B cell (primary cell): ENCODE results near the gene HSDL2. TPM values are rescaled to one million over a fixed set of nuclear protein-coding genes. Genes with fewer than 3 reads are reported as not detected.

Experiments used
- ATAC-seq: fragments of 200-7000 bp; cut with Tn5 transposase; one replicate; pipeline ENCODE4 v1.10.0; 2021; ENCODE audit warnings: low read depth, mild to moderate bottlenecking, moderate number of reproducible peaks, moderate library complexity
- CTCF ChIA-PET: fragments of 350-600 bp; sonication (Branson Sonifier 250); formaldehyde crosslinking; loops from one replicate; lab custom pipeline; 2021; ENCODE audit warnings: antibody characterized with exemption, inconsistent platforms; lab: Charles Lee
- POLR2A ChIA-PET: fragments of 350-600 bp; sonication (Branson Sonifier 250); formaldehyde crosslinking; loops from one replicate; lab custom pipeline; 2021; ENCODE audit warnings: antibody characterized with exemption; lab: Charles Lee
- DNase-seq: peaks from one replicate; pipeline ENCODE4 v3.0.0; 2013
- H2AFZ ChIP-seq: 2 replicates; pipeline ENCODE4 v1.6.1; 2012; ENCODE audit warnings: mild to moderate bottlenecking, low read depth, low read length; ENCODE audit not compliant: insufficient read depth, poor library complexity, severe bottlenecking
- H3K27ac ChIP-seq, 2 donors: 1 replicate in 1 of 2; 2 replicates in 1 of 2; pipeline ENCODE4 v1.5.1; 2012 to 2013; ENCODE audit warnings: low read length in 2 of 2, mild to moderate bottlenecking in 2 of 2, moderate library complexity in 1 of 2
- H3K27me3 ChIP-seq, 4 experiments: fragments of 200-600 bp in 1 of 4; sonication (generic) in 1 of 4; replicated peaks in 1 of 4; 1 replicate in 2 of 4; 2 replicates in 2 of 4; pipeline versions ENCODE4 v1.6.1 to v1.7.0; 2013 to 2016; ENCODE audit warnings: low read length in 3 of 4, mild to moderate bottlenecking in 2 of 4, mixed read lengths in 1 of 4, moderate library complexity in 1 of 4; ENCODE audit not compliant: insufficient read depth in 4 of 4, control insufficient read depth in 3 of 4; ENCODE audit errors: control extremely low read depth in 1 of 4
- H3K36me3 ChIP-seq, 2 experiments: replicated peaks in 1 of 2; 1 replicate in 1 of 2; 2 replicates in 1 of 2; pipeline versions ENCODE4 v1.6.1 to v1.7.1; 2013; ENCODE audit warnings: low read length in 1 of 2; ENCODE audit not compliant: insufficient read depth in 2 of 2, control insufficient read depth in 1 of 2; ENCODE audit errors: control extremely low read depth in 1 of 2, extremely low read depth in 1 of 2
- H3K4me1 ChIP-seq, 2 donors: fragments of 200-600 bp in 1 of 2; sonication (generic) in 1 of 2; 1 replicate in 1 of 2; 2 replicates in 1 of 2; pipeline versions ENCODE4 v1.5.1 to v1.6.1; 2013 to 2017; ENCODE audit warnings: low read length in 2 of 2; ENCODE audit not compliant: control insufficient read depth in 2 of 2, insufficient read depth in 2 of 2
- H3K4me2 ChIP-seq: replicated peaks from 2 replicates; pipeline ENCODE3; 2012; ENCODE audit warnings: mild to moderate bottlenecking, low read depth, low read length; ENCODE audit not compliant: poor library complexity, severe bottlenecking
- H3K4me3 ChIP-seq, 5 experiments: fragments of 200-600 bp in 1 of 5; sonication (generic) in 1 of 5; 1 replicate in 3 of 5; 2 replicates in 2 of 5; pipeline versions ENCODE4 v1.5.1 to v1.7.0; 2011 to 2016; ENCODE audit warnings: low read length in 4 of 5, mild to moderate bottlenecking in 4 of 5, low read depth in 2 of 5, control low read depth in 1 of 5, moderate library complexity in 1 of 5; ENCODE audit not compliant: insufficient read depth in 1 of 5; ENCODE audit errors: control extremely low read depth in 1 of 5, extremely low read depth in 1 of 5
- H3K79me2 ChIP-seq: fragments of 200-600 bp; sonication (generic); one replicate; pipeline ENCODE4 v1.6.0; 2016; ENCODE audit warnings: low read length; ENCODE audit not compliant: control insufficient read depth, insufficient read depth
- H3K9ac ChIP-seq: fragments of 200-600 bp; sonication (generic); 2 replicates; pipeline ENCODE4 v1.6.1; 2017; ENCODE audit warnings: mild to moderate bottlenecking, low read length, moderate library complexity
- H3K9me3 ChIP-seq, 3 donors: one replicate each; pipeline versions ENCODE4 v1.6.1 to v1.7.1; 2013; ENCODE audit warnings: low read length in 2 of 3; ENCODE audit not compliant: control insufficient read depth in 2 of 3, insufficient read depth in 1 of 3; ENCODE audit errors: control extremely low read depth in 1 of 3
- H4K20me1 ChIP-seq: 2 replicates; pipeline ENCODE4 v1.6.0; 2012; ENCODE audit warnings: mild to moderate bottlenecking, low read length; ENCODE audit not compliant: insufficient read depth, control insufficient read depth, poor library complexity, severe bottlenecking
- H3K27ac Mint-ChIP-seq: one replicate; pipeline ENCODE4 v1.8.0; 2021; ENCODE audit warnings: mixed read lengths
- H3K27me3 Mint-ChIP-seq: one replicate; pipeline ENCODE4 v1.8.0; 2021; ENCODE audit warnings: mixed read lengths
- H3K4me1 Mint-ChIP-seq: one replicate; pipeline ENCODE4 v1.8.0; 2021; ENCODE audit warnings: mixed read lengths
- H3K4me3 Mint-ChIP-seq: one replicate; pipeline ENCODE4 v1.8.0; 2021; ENCODE audit warnings: mixed read lengths
- H3K9me3 Mint-ChIP-seq: one replicate; pipeline ENCODE4 v1.8.0; 2022; ENCODE audit warnings: mixed read lengths; ENCODE audit not compliant: insufficient read depth
- CTCF ChIP-seq: fragments of 200-600 bp; IDR thresholded peaks from one replicate; pipeline ENCODE4 v1.8.0; 2022; ENCODE audit warnings: antibody characterized with exemption, mild to moderate bottlenecking
- EZH2 ChIP-seq: IDR thresholded peaks from 2 replicates; pipeline ENCODE4 v1.6.1; 2012; ENCODE audit warnings: borderline replicate concordance, low read depth, mild to moderate bottlenecking, moderate library complexity, low read length; ENCODE audit not compliant: insufficient read depth, poor library complexity, severe bottlenecking
- WGBS: methylation state at CpG from one replicate; pipeline ENCODE4 v1.1.5; 2013; ENCODE audit warnings: missing lambda C conversion rate; ENCODE audit not compliant: insufficient coverage; 5-methylcytosine and 5-hydroxymethylcytosine counted together
- intact Hi-C: fragments of 100-400 bp; cut with micrococcal nuclease; formaldehyde crosslinking; loops from one replicate; pipeline ENCODE4 v1.10.0; 2022
- polyA plus RNA-seq: library from polyadenylated mRNA; depleted of rRNA; stranded (reverse); fragments of >200 nt; gene quantifications from 2 replicates; pipeline ENCODE4 v1.2.3, GENCODE V29; 2012
- total RNA-seq, 2 donors: library from RNA; stranded (reverse); fragments of 120-200 nt in 1 of 2; gene quantifications; 1 replicate in 1 of 2; 2 replicates in 1 of 2; pipeline versions ENCODE4 v1.2.3 to v1.2.4, GENCODE V29; 2013 to 2022

HSDL2 gene
- total and polyA plus RNA-seq, 2 donors (not counting 1 experiment from before 2014, with no cell fraction given): 5.8 to 11.7 TPM

GRCh38 chr9:112447283-112447761 lies 67.4 kb downstream of the HSDL2 start:
- ChIA-PET CTCF (interaction anchor here (4.9 kb wide), 1 partner anchor 345 kb away, joined by 57 read pairs; no protein-coding TSS in a partner anchor), POLR2A (no interaction called here)
- ATAC-seq (no peak), DNase-seq (no peak)
- H3K27me3 ChIP-seq: no peaks in the 10 kb centered on the region
- no peaks in the 10 kb centered on the region for H3K9me3 ChIP-seq
- Mint-ChIP-seq H3K4me1 (peaks cover 41% of the 10 kb centered on the region), H3K27ac (peak overlapping the region; percentile 55), H3K4me3 (peak overlapping the region; percentile 27), H3K9me3 (no peaks in the 10 kb centered on the region), H3K27me3 (no peaks in the 10 kb centered on the region)
- no peak for TF ChIP-seq CTCF
- TF ChIP-seq EZH2: no peak
- no peaks in the 10 kb centered on the region for H4K20me1 ChIP-seq
- no peaks in the 10 kb centered on the region for H3K36me3 ChIP-seq
- H3K4me1 ChIP-seq: peaks cover 43 to 44% of the 10 kb centered on the region in 2 donors
- H3K79me2 ChIP-seq: no peaks in the 10 kb centered on the region
- WGBS: 0% methylated on average over 1 of the region's 2 CpGs
- peak overlapping the region in 1 of 2 donors; percentile 45 for H3K27ac ChIP-seq
- H2AFZ ChIP-seq: no peak overlapping the region
- peak overlapping the region; percentile 33 for H3K9ac ChIP-seq
- H3K4me2 ChIP-seq: peak overlapping the region; percentile 41
- intact Hi-C loops: loop anchor here (10.0 kb wide), 1 partner anchor 267 kb away; the partner anchor contains the start of gene INIP
- no peak overlapping the region for H3K4me3 ChIP-seq

GRCh38 chr9:112462855-112463254 lies 82.9 kb downstream of the HSDL2 start:
- ChIA-PET CTCF (no interaction called here), POLR2A (interaction anchor here (0.7 kb wide), 1 partner anchor 281 kb away, joined by 4 read pairs; no protein-coding TSS in a partner anchor)
- Mint-ChIP-seq H3K27me3 (no peaks in the 10 kb centered on the region), H3K27ac (no peak overlapping the region), H3K4me3 (no peak overlapping the region), H3K4me1 (peaks cover 2% of the 10 kb centered on the region), H3K9me3 (no peaks in the 10 kb centered on the region)
- TF ChIP-seq CTCF: no peak
- TF ChIP-seq EZH2: no peak
- no CpG with 5 or more reads among the region's 1 CpG for WGBS
- Histone ChIP-seq H3K79me2 (no peaks in the 10 kb centered on the region), H3K4me3 (no peak overlapping the region), H3K27me3 (no peaks in the 10 kb centered on the region), H4K20me1 (no peaks in the 10 kb centered on the region), H3K9ac (no peak overlapping the region), H2AFZ (no peak overlapping the region), H3K36me3 (peaks cover 0 to 27% of the 10 kb centered on the region in 2 experiments), H3K27ac (no peak overlapping the region), H3K4me2 (no peak overlapping the region), H3K9me3 (peaks cover 0 to 2% (median 0%) of the 10 kb centered on the region in 3 donors), H3K4me1 (no peaks in the 10 kb centered on the region)
- no peak for ATAC-seq
- no peak for DNase-seq
- intact Hi-C loops: no loop called here
